Gastroesophageal sphincter (tissue), 3 donors: ENCODE results near the gene CHSY3.

Experiments used
- POLR2A ChIP-seq, 2 donors: fragments of 450-650 bp; IDR thresholded peaks; one replicate each; pipeline ENCODE4 v1.6.1; 2017; ENCODE audit warnings: antibody characterized with exemption in 2 of 2, mild to moderate bottlenecking in 2 of 2, moderate library complexity in 1 of 2
- POLR2AphosphoS5 ChIP-seq: sonication (generic); formaldehyde crosslinking; IDR thresholded peaks from one replicate; pipeline ENCODE4 v1.6.1; 2017; ENCODE audit warnings: antibody characterized with exemption
- TF ChIP-seq, protein P1 (sequence below), 4 experiments: fragments of 200-600 bp in 2 of 4; fragments of 450-650 bp in 2 of 4; sonication (generic) in 1 of 4; IDR thresholded peaks; one replicate each; pipeline ENCODE4 v1.5.1; 2017 to 2019; ENCODE audit warnings: antibody characterized with exemption in 4 of 4, mild to moderate bottlenecking in 2 of 4, moderate library complexity in 2 of 4

DNA sequence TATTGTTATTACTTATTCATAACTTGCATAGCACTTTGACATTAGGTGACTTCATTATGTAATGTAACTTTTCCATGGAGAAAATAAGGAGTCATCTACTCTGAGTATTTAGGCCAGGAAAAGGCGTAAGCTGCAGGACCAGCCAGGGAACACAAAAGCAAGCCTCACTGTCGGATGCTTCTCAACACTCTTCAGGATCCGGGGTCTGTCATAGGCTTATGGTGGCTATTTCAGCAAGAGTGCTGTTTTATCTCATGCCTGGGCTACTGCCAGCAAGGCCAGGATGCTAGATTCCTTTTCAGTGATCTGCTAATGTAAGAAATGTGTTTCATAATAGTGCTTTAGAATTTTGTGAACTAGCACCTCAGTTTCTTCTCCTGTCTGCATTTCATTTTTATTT is 162.4 kb downstream of the CHSY3 start:
- no peak for TF ChIP-seq POLR2A (IDR thresholded peaks at IDR 0.05)
- TF ChIP-seq, protein P1, sequence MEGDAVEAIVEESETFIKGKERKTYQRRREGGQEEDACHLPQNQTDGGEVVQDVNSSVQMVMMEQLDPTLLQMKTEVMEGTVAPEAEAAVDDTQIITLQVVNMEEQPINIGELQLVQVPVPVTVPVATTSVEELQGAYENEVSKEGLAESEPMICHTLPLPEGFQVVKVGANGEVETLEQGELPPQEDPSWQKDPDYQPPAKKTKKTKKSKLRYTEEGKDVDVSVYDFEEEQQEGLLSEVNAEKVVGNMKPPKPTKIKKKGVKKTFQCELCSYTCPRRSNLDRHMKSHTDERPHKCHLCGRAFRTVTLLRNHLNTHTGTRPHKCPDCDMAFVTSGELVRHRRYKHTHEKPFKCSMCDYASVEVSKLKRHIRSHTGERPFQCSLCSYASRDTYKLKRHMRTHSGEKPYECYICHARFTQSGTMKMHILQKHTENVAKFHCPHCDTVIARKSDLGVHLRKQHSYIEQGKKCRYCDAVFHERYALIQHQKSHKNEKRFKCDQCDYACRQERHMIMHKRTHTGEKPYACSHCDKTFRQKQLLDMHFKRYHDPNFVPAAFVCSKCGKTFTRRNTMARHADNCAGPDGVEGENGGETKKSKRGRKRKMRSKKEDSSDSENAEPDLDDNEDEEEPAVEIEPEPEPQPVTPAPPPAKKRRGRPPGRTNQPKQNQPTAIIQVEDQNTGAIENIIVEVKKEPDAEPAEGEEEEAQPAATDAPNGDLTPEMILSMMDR (IDR thresholded peaks at IDR 0.05) = no peak
- no peak for TF ChIP-seq POLR2AphosphoS5
